Endothelial cell of umbilical vein (primary cell): ENCODE data around the gene ISOC1. TPM values are rescaled to one million over a fixed set of nuclear protein-coding genes. Genes with fewer than 3 reads are reported as not detected.

ENCODE experiments used
- BruUV-seq: library from RNA; stranded (reverse); fragments of 400-500 nt; replicated peaks from 2 replicates; lab custom pipeline; 2021; lab: Mats Ljungman, UMichigan
- CTCF ChIA-PET: fragments of 300-600, 350-600 bp; sonication (Branson Sonifier 250); formaldehyde crosslinking; loops from one replicate; lab custom pipeline; 2021; ENCODE audit warnings: antibody characterized with exemption, inconsistent platforms; lab: Charles Lee
- POLR2A ChIA-PET: fragments of 300-600, 350-600 bp; sonication (Branson Sonifier 250); formaldehyde crosslinking; loops from one replicate; lab custom pipeline; 2021; ENCODE audit warnings: antibody characterized with exemption, inconsistent platforms; lab: Charles Lee
- DNase-seq: peaks from one replicate; pipeline ENCODE4 v3.0.0-alpha.2; 2011; ENCODE audit warnings: low read depth, low spot score
- FAIRE-seq: peaks from 2 replicates; lab custom pipeline; 2011; peaks lifted over from hg19 to GRCh38; lab: Jason Lieb, UNC
- H2AFZ ChIP-seq: 2 replicates; pipeline ENCODE4 v1.6.0; 2012; ENCODE audit warnings: low read depth, low read length, control low read depth, inconsistent platforms
- H3K27ac ChIP-seq: 2 replicates; pipeline ENCODE4 v1.5.1; 2011; ENCODE audit warnings: low read depth, mild to moderate bottlenecking, control low read depth, low read length, moderate library complexity; ENCODE audit not compliant: insufficient read depth
- H3K27me3 ChIP-seq, 2 experiments: 2 replicates each; pipeline versions ENCODE4 v1.6.0 to v1.6.1; 2011; ENCODE audit warnings: low read length in 2 of 2, mixed read lengths in 1 of 2; ENCODE audit not compliant: control insufficient read depth in 2 of 2, insufficient read depth in 2 of 2
- H3K36me3 ChIP-seq, 2 experiments: 2 replicates in 1 of 2; 3 replicates in 1 of 2; pipeline ENCODE4 v1.5.1; 2011; ENCODE audit warnings: low read length in 2 of 2, mild to moderate bottlenecking in 1 of 2, moderate library complexity in 1 of 2; ENCODE audit not compliant: control insufficient read depth in 2 of 2, insufficient read depth in 2 of 2; ENCODE audit errors: extremely low read depth in 1 of 2
- H3K4me1 ChIP-seq: 3 replicates; pipeline ENCODE4 v1.5.1; 2011; ENCODE audit warnings: mild to moderate bottlenecking, low read length; ENCODE audit not compliant: control insufficient read depth, insufficient read depth; ENCODE audit errors: extremely low read depth
- H3K4me2 ChIP-seq: 2 replicates; pipeline ENCODE4 v1.6.1; 2011; ENCODE audit warnings: low read length, control low read depth, mixed read lengths; ENCODE audit not compliant: insufficient read depth
- H3K4me3 ChIP-seq, 3 experiments: fragments of 200-600 bp in 1 of 3; sonication (generic), shearing (Covaris generic) in 1 of 3; replicated peaks in 1 of 3; 2 replicates each; pipeline ENCODE4 v1.5.1; 2011 to 2016; ENCODE audit warnings: control low read depth in 3 of 3, low read length in 3 of 3, mild to moderate bottlenecking in 2 of 3, inconsistent platforms in 1 of 3, low read depth in 1 of 3, moderate library complexity in 1 of 3; ENCODE audit not compliant: insufficient read depth in 1 of 3
- H3K79me2 ChIP-seq: 2 replicates; pipeline ENCODE4 v1.6.0; 2012; ENCODE audit warnings: low read length, inconsistent platforms; ENCODE audit not compliant: control insufficient read depth, insufficient read depth
- H3K9ac ChIP-seq: replicated peaks from 2 replicates; pipeline ENCODE3; 2011; ENCODE audit warnings: low read length, control low read depth; ENCODE audit not compliant: insufficient read depth; ENCODE audit errors: extremely low read depth
- H3K9me1 ChIP-seq: replicated peaks from 3 replicates; pipeline ENCODE4 v1.6.0; 2011; ENCODE audit warnings: mild to moderate bottlenecking, low read length; ENCODE audit not compliant: control insufficient read depth, insufficient read depth; ENCODE audit errors: extremely low read depth
- H3K9me3 ChIP-seq: replicated peaks from 2 replicates; pipeline ENCODE4 v1.5.1; 2012; ENCODE audit warnings: low read length, inconsistent platforms; ENCODE audit not compliant: control insufficient read depth, insufficient read depth
- H4K20me1 ChIP-seq: replicated peaks from 2 replicates; pipeline ENCODE3; 2011; ENCODE audit warnings: mild to moderate bottlenecking, low read length; ENCODE audit not compliant: control insufficient read depth, insufficient read depth; ENCODE audit errors: extremely low read depth
- CTCF ChIP-seq, 2 donors: IDR thresholded peaks; 1 replicate in 1 of 2; 2 replicates in 1 of 2; pipeline ENCODE4 v1.5.1; 2011; ENCODE audit warnings: low read length in 2 of 2, mild to moderate bottlenecking in 2 of 2, moderate library complexity in 2 of 2, control low read depth in 1 of 2, inconsistent platforms in 1 of 2, low read depth in 1 of 2; ENCODE audit not compliant: insufficient read depth in 1 of 2; ENCODE audit errors: extremely low read depth in 1 of 2
- EZH2 ChIP-seq: IDR thresholded peaks from 2 replicates; pipeline ENCODE4 v1.6.1; 2012; ENCODE audit warnings: borderline replicate concordance, low read depth, mild to moderate bottlenecking, moderate library complexity, low read length, inconsistent platforms; ENCODE audit not compliant: severe bottlenecking
- FOS ChIP-seq: IDR thresholded peaks from 2 replicates; pipeline ENCODE4 v1.6.1; 2011; ENCODE audit warnings: mild to moderate bottlenecking, low read length, moderate library complexity, borderline replicate concordance; ENCODE audit not compliant: insufficient read depth
- GATA2 ChIP-seq: IDR thresholded peaks from 2 replicates; pipeline ENCODE4 v1.7.0; 2011; ENCODE audit warnings: low read depth, mild to moderate bottlenecking, moderate library complexity, mixed read lengths, low read length; ENCODE audit not compliant: insufficient read length, insufficient read depth
- JUN ChIP-seq: IDR thresholded peaks from 2 replicates; pipeline ENCODE4 v1.6.1; 2011; ENCODE audit warnings: borderline replicate concordance, low read depth; ENCODE audit not compliant: insufficient read length, insufficient read depth
- MAX ChIP-seq: IDR thresholded peaks from 2 replicates; pipeline ENCODE4 v1.6.1; 2011; ENCODE audit not compliant: insufficient read depth, insufficient read length
- MYC ChIP-seq: IDR thresholded peaks from one replicate; pipeline ENCODE4 v1.6.1; 2011; ENCODE audit warnings: mild to moderate bottlenecking, low read depth, low read length
- POLR2A ChIP-seq: IDR thresholded peaks from 2 replicates; pipeline ENCODE4 v1.6.1; 2012; ENCODE audit warnings: low read depth, mild to moderate bottlenecking, control low read depth, low read length
- POLR2AphosphoS5 ChIP-seq: IDR thresholded peaks from 2 replicates; pipeline ENCODE4 v1.6.1; 2012; ENCODE audit warnings: low read depth, mild to moderate bottlenecking, control low read depth, low read length, moderate library complexity; ENCODE audit not compliant: insufficient read depth
- dilution Hi-C: fragments of 300-500 bp; cut with MboI; formaldehyde crosslinking; loops from one replicate; pipeline ENCODE4 v1.15.0; 2019; ENCODE audit warnings: low sequenced_read_pairs; ENCODE audit not compliant: extremely low pct_ligation_motif_present
- intact Hi-C: fragments of 100-400 bp; cut with micrococcal nuclease; formaldehyde crosslinking; loops from one replicate; pipeline ENCODE4 v1.10.0; 2022
- polyA plus RNA-seq, 4 experiments: library from polyadenylated mRNA; depleted of rRNA in 3 of 4; stranded (reverse) in 3 of 4; unstranded in 1 of 4; fragments of >200 nt; gene quantifications; 2 replicates each; pipeline versions ENCODE4 v1.2.1 to v1.2.3, GENCODE V29; 2011 to 2012; ENCODE audit warnings: missing spikeins in 1 of 4
- total RNA-seq: library from RNA; stranded (reverse); gene quantifications from 2 replicates; pipeline ENCODE4 v1.2.3, GENCODE V29; 2021

The ISOC1 gene
- total and polyA plus RNA-seq, 2 donors (not counting 3 experiments of a cell fraction or from before 2014, with no cell fraction given) = 21.4 to 21.6 TPM

GRCh38 chr5:129125819-129126218 lies 31.3 kb downstream of the ISOC1 start:
- DNase-seq (no peak), FAIRE-seq (no peak)
- Histone ChIP-seq H4K20me1 (no peaks in the 10 kb centered on the region), H2AFZ (no peak overlapping the region), H3K9me1 (no peaks in the 10 kb centered on the region), H3K9me3 (no peaks in the 10 kb centered on the region), H3K9ac (no peak overlapping the region), H3K4me2 (no peak overlapping the region), H3K4me1 (no peaks in the 10 kb centered on the region), H3K27ac (no peak overlapping the region), H3K27me3 (no peaks in the 10 kb centered on the region), H3K36me3 (no peaks in the 10 kb centered on the region), H3K4me3 (no peak overlapping the region), H3K79me2 (no peaks in the 10 kb centered on the region)
- POLR2A ChIA-PET = no interaction called here
- no TSS peak for BruUV-seq
- intact Hi-C loops (loop anchor here (1.0 kb wide), 2 partner anchors 221 to 913 kb away; no protein-coding TSS in a partner anchor), dilution Hi-C loops (no loop called here)
- TF ChIP-seq JUN (no peak), FOS (no peak), GATA2 (no peak), MAX (no peak), EZH2 (no peak), CTCF (IDR thresholded peaks at IDR 0.05; ENCODE audit: extremely low read depth in 1 of 2, insufficient read depth in 1 of 2, low read depth in 1 of 2, low read length in 2 of 2) (no peak), MYC (no peak), POLR2AphosphoS5 (no peak), POLR2A (no peak)
- CTCF ChIA-PET = interaction anchor here (1.0 to 5.5 kb wide), 6 partner anchors 9 to 914 kb away, joined by 3 to 73 read pairs (median 4); partner anchors contain the start of gene ISOC1
